Skeletal muscle tissue (tissue), 4 donors: ENCODE data around the gene COX17. TPM values are rescaled to one million over a fixed set of nuclear protein-coding genes. Genes with fewer than 3 reads are reported as not detected.
"Not testable (repeated sequence)": the region's sequence is repeated elsewhere in the genome, so short reads cannot be mapped to it uniquely, and the experiment has no call there.

Source experiments
- H3K27ac ChIP-seq: one replicate; pipeline ENCODE4 v1.7.0; 2013; ENCODE audit warnings: mild to moderate bottlenecking, low read depth, low read length, inconsistent platforms
- H3K27me3 ChIP-seq, 3 donors: one replicate each; pipeline ENCODE4 v1.7.0; 2013; ENCODE audit warnings: low read length in 3 of 3; ENCODE audit not compliant: control insufficient read depth in 3 of 3, insufficient read depth in 3 of 3
- H3K36me3 ChIP-seq, 3 donors: one replicate each; pipeline ENCODE4 v1.7.0; 2013; ENCODE audit warnings: low read length in 3 of 3; ENCODE audit not compliant: control insufficient read depth in 3 of 3, insufficient read depth in 3 of 3
- H3K4me1 ChIP-seq, 3 donors: one replicate each; pipeline ENCODE4 v1.7.0; 2013; ENCODE audit warnings: low read length in 3 of 3, mild to moderate bottlenecking in 3 of 3; ENCODE audit not compliant: control insufficient read depth in 3 of 3, insufficient read depth in 3 of 3
- H3K4me3 ChIP-seq, 3 donors: one replicate each; pipeline ENCODE4 v1.7.0; 2013; ENCODE audit warnings: low read length in 3 of 3
- H3K9ac ChIP-seq, 3 donors: one replicate each; pipeline ENCODE4 v1.7.0; 2013; ENCODE audit warnings: low read length in 3 of 3, mild to moderate bottlenecking in 3 of 3, moderate library complexity in 2 of 3, low read depth in 1 of 3
- H3K9me3 ChIP-seq, 3 donors: one replicate each; pipeline ENCODE4 v1.7.0; 2013; ENCODE audit warnings: low read length in 3 of 3; ENCODE audit not compliant: control insufficient read depth in 3 of 3
- total RNA-seq: library from RNA; depleted of rRNA; stranded (reverse); fragments of >200 nt; gene quantifications from one replicate; pipeline ENCODE4 v1.2.3, GENCODE V29; 2014
- donor health status: Osteomylitis.

COX17 gene
- total RNA-seq, 1 donor from 2014 or later, result 24.5 TPM

DNA sequence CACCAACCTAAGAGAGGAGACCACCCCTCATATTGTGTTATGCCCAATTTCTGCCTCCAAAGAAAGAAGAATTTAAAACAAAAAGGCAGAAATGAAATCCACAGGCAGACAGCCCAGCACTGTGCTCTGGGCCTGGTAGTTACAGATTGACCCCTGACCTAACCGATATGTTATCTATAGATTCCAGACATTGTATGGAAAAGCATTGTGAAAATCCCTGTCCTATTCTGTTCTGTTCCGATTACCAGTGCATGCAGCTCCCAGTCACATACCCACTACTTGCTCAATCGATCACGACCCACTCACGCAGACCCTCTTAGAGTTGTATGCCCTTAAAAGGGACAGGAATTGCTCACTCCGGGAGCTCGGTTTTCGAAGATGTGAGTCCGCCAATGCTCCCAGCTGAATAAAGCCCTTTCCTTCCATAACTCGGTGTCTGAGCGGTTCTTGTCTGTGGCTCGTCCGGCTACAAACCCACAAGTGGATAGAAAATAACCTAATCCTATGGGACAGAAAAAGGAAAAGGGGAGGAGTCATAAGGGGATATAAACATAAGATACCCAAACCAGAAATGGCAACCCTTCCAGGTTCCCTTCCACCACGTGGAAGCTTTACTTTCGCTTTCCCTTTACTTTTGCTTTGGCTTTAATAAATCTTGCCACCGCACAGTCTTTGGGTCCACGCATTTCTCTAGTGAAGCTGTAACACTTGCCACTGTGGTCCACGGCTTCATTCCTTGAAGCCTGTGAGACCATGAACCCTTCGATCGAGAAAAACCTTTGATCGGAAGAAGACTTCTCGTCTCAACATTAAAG lies 23.9 kb upstream of the COX17 start:
- Histone ChIP-seq H3K4me3 (no peak overlapping the region), H3K36me3 (no peaks in the 10 kb centered on the region), H3K27me3 (no peaks in the 10 kb centered on the region), H3K9ac (no peak overlapping the region), H3K4me1 (peaks cover 11 to 13% (median 11%) of the 10 kb centered on the region in 3 donors), H3K9me3 (no peaks in the 10 kb centered on the region), H3K27ac (no peak overlapping the region)

GRCh38 chr3:119700269-119700919 lies 23.2 kb upstream of the COX17 start:
- Histone ChIP-seq H3K4me3 (no peak overlapping the region), H3K4me1 (peaks cover 11 to 13% (median 11%) of the 10 kb centered on the region in 3 donors), H3K9ac (no peak overlapping the region), H3K36me3 (no peaks in the 10 kb centered on the region), H3K27me3 (no peaks in the 10 kb centered on the region), H3K27ac (no peak overlapping the region), H3K9me3 (no peaks in the 10 kb centered on the region)

GRCh38 chr3:119697394-119697793 lies 20.2 kb upstream of the COX17 start:
- H3K27ac ChIP-seq, result no peak overlapping the region
- H3K4me3 ChIP-seq, result no peak overlapping the region
- H3K36me3 ChIP-seq, result no peaks in the 10 kb centered on the region
- peaks cover 0 to 2% (median 0%) of the 10 kb centered on the region in 3 donors for H3K27me3 ChIP-seq
- no peak overlapping the region for H3K9ac ChIP-seq
- no peaks in the 10 kb centered on the region for H3K9me3 ChIP-seq
- peaks cover 1 to 3% (median 2%) of the 10 kb centered on the region in 3 donors for H3K4me1 ChIP-seq

- Histone ChIP-seq H3K36me3 (no peaks in the 10 kb centered on the region), H3K4me3 (no peak overlapping the region), H3K4me1 (no peaks in the 10 kb centered on the region), H3K9ac (no peak overlapping the region), H3K27me3 (peaks cover 0 to 2% (median 0%) of the 10 kb centered on the region in 3 donors), H3K9me3 (no peaks in the 10 kb centered on the region), H3K27ac (no peak overlapping the region)
Observed at GRCh38 chr3:119695480-119695879, 18.3 kb upstream of the COX17 start.

DNA sequence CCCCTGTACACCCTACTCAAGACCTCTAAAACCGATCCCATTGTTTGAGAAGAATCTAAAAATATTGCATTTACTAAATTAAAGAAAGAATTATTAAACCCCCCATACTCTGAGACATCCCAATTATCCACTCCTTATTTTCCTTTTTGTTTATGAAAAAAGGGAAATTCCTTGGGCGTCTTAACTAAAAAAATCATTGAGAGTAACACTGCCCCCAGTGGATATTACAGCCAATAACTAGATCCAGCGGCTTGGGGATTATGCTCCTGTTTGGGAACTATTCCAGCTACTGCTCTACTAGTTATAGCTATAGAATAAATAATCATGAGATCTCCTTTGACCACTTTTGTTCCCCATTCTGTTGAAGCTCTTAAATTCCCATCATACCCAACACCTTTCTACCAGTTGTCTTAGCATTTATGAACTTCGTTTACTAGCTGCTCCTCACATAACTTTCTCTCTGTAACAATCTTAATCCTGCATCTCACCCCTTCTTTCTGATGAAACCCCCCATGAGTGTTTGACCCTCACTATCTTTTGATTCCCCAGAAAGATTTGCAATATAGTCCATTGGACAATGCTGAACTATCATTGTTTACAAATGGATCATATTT lies 12.9 kb upstream of the COX17 start:
- Histone ChIP-seq H3K9me3 (no peaks in the 10 kb centered on the region), H3K4me1 (no peaks in the 10 kb centered on the region), H3K36me3 (no peaks in the 10 kb centered on the region), H3K4me3 (no peak overlapping the region), H3K27ac (no peak overlapping the region), H3K9ac (no peak overlapping the region), H3K27me3 (peaks cover 0 to 2% (median 0%) of the 10 kb centered on the region in 3 donors)

GRCh38 chr3:119683421-119683820 lies 6.2 kb upstream of the COX17 start:
- H3K36me3 ChIP-seq, result no peaks in the 10 kb centered on the region
- no peaks in the 10 kb centered on the region for H3K4me1 ChIP-seq
- no peaks in the 10 kb centered on the region for H3K27me3 ChIP-seq
- H3K4me3 ChIP-seq, result no peak overlapping the region
- no peaks in the 10 kb centered on the region for H3K9me3 ChIP-seq
- H3K9ac ChIP-seq, result no peak overlapping the region
- no peak overlapping the region for H3K27ac ChIP-seq

GRCh38 chr3:119681279-119681678 lies 4.1 kb upstream of the COX17 start:
- Histone ChIP-seq H3K9me3 (no peaks in the 10 kb centered on the region), H3K4me3 (no peak overlapping the region), H3K4me1 (peaks cover under 1 to 7% (median 4%) of the 10 kb centered on the region in 3 donors), H3K27me3 (no peaks in the 10 kb centered on the region), H3K36me3 (no peaks in the 10 kb centered on the region), H3K27ac (no peak overlapping the region), H3K9ac (no peak overlapping the region)

DNA sequence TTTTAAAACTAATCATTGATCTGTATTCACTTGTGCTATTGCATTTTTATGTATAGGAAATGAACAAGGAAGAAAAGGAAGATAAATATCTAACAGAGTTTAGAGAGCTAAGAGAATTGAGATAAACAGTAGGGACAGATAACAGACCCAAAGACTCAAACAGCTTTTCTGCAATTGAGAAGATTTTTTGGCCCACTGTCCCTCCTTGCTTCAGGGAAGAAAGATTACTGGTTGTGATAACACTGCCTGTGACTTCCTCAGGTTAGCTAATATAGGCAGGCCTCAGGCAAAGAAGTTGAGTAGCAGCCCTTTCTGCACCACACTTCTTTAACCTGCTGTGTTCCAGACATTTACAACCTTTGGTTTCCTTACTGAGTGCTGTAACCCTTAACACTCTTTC lies 2.7 kb upstream of the COX17 start:
- H3K4me3 ChIP-seq, result no peak overlapping the region
- peaks cover 9 to 15% (median 12%) of the 10 kb centered on the region in 3 donors for H3K4me1 ChIP-seq
- no peaks in the 10 kb centered on the region for H3K27me3 ChIP-seq
- H3K27ac ChIP-seq, result no peak overlapping the region
- H3K36me3 ChIP-seq, result peaks cover 0 to 4% (median 2%) of the 10 kb centered on the region in 3 donors
- H3K9me3 ChIP-seq, result no peaks in the 10 kb centered on the region
- H3K9ac ChIP-seq, result no peak overlapping the region

DNA sequence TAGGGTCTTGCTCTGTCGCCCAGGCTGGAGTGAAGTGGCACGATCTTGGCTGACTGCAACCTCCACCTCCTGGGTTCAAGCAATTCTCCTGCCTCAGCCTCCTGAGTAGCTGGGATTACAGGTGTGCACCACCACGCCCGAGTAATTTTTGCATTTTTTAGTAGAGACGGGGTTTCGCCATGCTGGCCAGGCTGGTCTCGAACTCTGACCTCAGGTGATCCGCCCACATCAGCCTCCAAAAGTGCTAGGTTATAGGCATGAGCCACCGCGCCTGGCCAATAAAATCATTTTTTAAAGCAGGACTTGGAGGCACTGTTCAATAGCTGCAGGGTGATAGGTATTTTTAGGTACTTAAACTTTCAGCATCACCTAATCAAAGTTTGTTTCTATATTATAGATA lies 1.0 kb upstream of the COX17 start:
- H3K27me3 ChIP-seq, H3K4me3 ChIP-seq, H3K27ac ChIP-seq, H3K9me3 ChIP-seq, H3K9ac ChIP-seq: not testable (repeated sequence)
- peaks cover 7 to 14% (median 13%) of the 10 kb centered on the region in 3 donors for H3K36me3 ChIP-seq
- peaks cover 9 to 15% (median 12%) of the 10 kb centered on the region in 3 donors for H3K4me1 ChIP-seq

DNA sequence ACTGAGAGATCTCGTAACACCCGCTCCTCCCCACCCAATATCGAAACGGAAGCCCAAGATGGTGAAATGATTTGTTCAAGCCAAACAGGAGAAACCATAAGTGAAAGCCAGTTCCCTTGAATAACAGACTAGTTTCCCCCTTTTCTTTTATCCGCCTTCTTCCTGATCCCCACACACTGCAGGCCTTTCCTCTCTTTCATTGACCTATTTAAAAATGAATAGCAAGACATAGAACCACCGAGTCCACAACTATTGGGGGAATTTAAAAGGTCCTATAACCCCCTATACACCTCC lies 382 bp upstream of the COX17 start:
- Histone ChIP-seq H3K9ac (peak overlapping the region; percentile 66 to 88 (median 84)), H3K4me3 (peak overlapping the region; percentile 82 to 98 (median 89)), H3K9me3 (no peaks in the 10 kb centered on the region), H3K27ac (peak overlapping the region; percentile 89), H3K36me3 (peaks cover 7 to 20% (median 20%) of the 10 kb centered on the region in 3 donors), H3K27me3 (no peaks in the 10 kb centered on the region), H3K4me1 (peaks cover 9 to 15% (median 12%) of the 10 kb centered on the region in 3 donors)
